ENCODE measurements around the gene HEXB. TPM values are rescaled to one million over a fixed set of nuclear protein-coding genes. Genes with fewer than 3 reads are reported as not detected.

The HEXB gene
- total and polyA plus RNA-seq, 9 of the 15 experiments (the other 6 are each of a cell fraction or from before 2014, with no cell fraction given) = 22.9 to 158 (median 108) TPM

- TF ChIP-seq ZNF589 (CRISPR knock-in tag; IDR thresholded peaks at IDR 0.05; ENCODE audit: low read depth) (no peak), ZNF695 (CRISPR knock-in tag; IDR thresholded peaks at IDR 0.05) (no peak), ZSCAN29 (IDR thresholded peaks at IDR 0.05) (no peak), MEF2D (tag; conservative IDR thresholded peaks at IDR 0.05; ENCODE audit: low read depth) (no peak), ZFP30 (CRISPR knock-in tag; IDR thresholded peaks at IDR 0.05; ENCODE audit: borderline replicate concordance) (no peak), CREB3L1 (IDR thresholded peaks at IDR 0.05; ENCODE audit: borderline replicate concordance, low read depth) (no peak), ETV5 (CRISPR knock-in tag; IDR thresholded peaks at IDR 0.05; ENCODE audit: low read depth) (no peak), ETV1 (tag; conservative IDR thresholded peaks at IDR 0.05; ENCODE audit: low read depth) (no peak), ZNF586 (CRISPR knock-in tag; conservative IDR thresholded peaks at IDR 0.05) (no peak), PTBP1 (IDR thresholded peaks at IDR 0.05; ENCODE audit: low read depth, low read length) (no peak), CUX1 (CRISPR knock-in tag; IDR thresholded peaks at IDR 0.05) (no peak)
Observed at GRCh38 chr5:74763504-74763903, 78.5 kb downstream of the HEXB start (continued).
